HepG2 (cell line): ENCODE measurements around the gene TYROBP. TPM values are rescaled to one million over a fixed set of nuclear protein-coding genes. Genes with fewer than 3 reads are reported as not detected.

ENCODE experiments used
- ATAC-seq: fragments of 200-7000 bp; cut with Tn5 transposase; 3 replicates; pipeline ENCODE4 v1.9.1; 2020; ENCODE audit warnings: mild to moderate bottlenecking, moderate library complexity
- BruUV-seq: library from RNA; stranded (reverse); fragments of 400-500 nt; replicated peaks from 2 replicates; lab custom pipeline; 2021; lab: Mats Ljungman, UMichigan
- CTCF ChIA-PET: fragments of 300-600 bp; formaldehyde crosslinking; extraction: SDS; loops from one replicate; lab custom pipeline; 2021; ENCODE audit warnings: low total read pairs, inconsistent platforms, low intra/inter-chr PET ratio; lab: Yijun Ruan, JAX
- POLR2A ChIA-PET: fragments of 350-600 bp; sonication (Branson Sonifier 250); formaldehyde crosslinking; loops from one replicate; lab custom pipeline; 2020; ENCODE audit warnings: antibody characterized with exemption, inconsistent platforms; lab: Yijun Ruan, JAX
- DNase-seq: peaks from one replicate; pipeline ENCODE4 v3.0.0-alpha.2; 2015; ENCODE audit warnings: low spot score
- FAIRE-seq: peaks from 3 replicates; lab custom pipeline; 2011; peaks lifted over from hg19 to GRCh38; lab: Jason Lieb, UNC
- H2AFZ ChIP-seq: one replicate; pipeline ENCODE4 v1.6.1; 2011; ENCODE audit warnings: low read length, inconsistent platforms
- H3K27ac ChIP-seq: fragments of 300-600 bp; 3 replicates; pipeline ENCODE4 v1.8.0; 2011; ENCODE audit warnings: mixed run types, mild to moderate bottlenecking, mixed read lengths, low read length, inconsistent platforms; ENCODE audit not compliant: insufficient read depth; ENCODE audit errors: extremely low read length
- H3K27me3 ChIP-seq, 2 experiments: fragments of 200-600 bp in 1 of 2; 2 replicates in 1 of 2; 3 replicates in 1 of 2; pipeline versions ENCODE4 v1.6.0 to v1.8.0; 2011; ENCODE audit warnings: low read length in 2 of 2, mild to moderate bottlenecking in 2 of 2, moderate library complexity in 2 of 2, inconsistent platforms in 1 of 2; ENCODE audit not compliant: insufficient read depth in 2 of 2, control insufficient read depth in 1 of 2
- H3K36me3 ChIP-seq, 2 experiments: fragments of 200-600 bp in 1 of 2; replicated peaks in 1 of 2; 2 replicates in 1 of 2; 3 replicates in 1 of 2; pipeline versions ENCODE4 v1.5.1 to v1.8.0; 2011; ENCODE audit warnings: low read length in 2 of 2, inconsistent platforms in 1 of 2; ENCODE audit not compliant: insufficient read depth in 2 of 2, control insufficient read depth in 1 of 2
- H3K4me1 ChIP-seq: 2 replicates; pipeline ENCODE4 v1.5.1; 2012; ENCODE audit warnings: low read length, inconsistent platforms; ENCODE audit not compliant: insufficient read depth
- H3K4me2 ChIP-seq: 2 replicates; pipeline ENCODE4 v1.6.0; 2011; ENCODE audit warnings: low read depth, low read length, inconsistent platforms
- H3K4me3 ChIP-seq, 3 experiments: fragments of 200-600 bp in 1 of 3; sonication (generic), shearing (Covaris generic) in 1 of 3; replicated peaks in 1 of 3; 2 replicates each; pipeline ENCODE4 v1.5.1; 2011 to 2016; ENCODE audit warnings: low read length in 3 of 3, inconsistent platforms in 2 of 3, low read depth in 2 of 3, mild to moderate bottlenecking in 2 of 3, control low read depth in 1 of 3, mixed read lengths in 1 of 3; ENCODE audit not compliant: insufficient read depth in 1 of 3
- H3K79me2 ChIP-seq: one replicate; pipeline ENCODE4 v1.6.1; 2011; ENCODE audit warnings: low read length, inconsistent platforms; ENCODE audit not compliant: insufficient read depth
- H3K9ac ChIP-seq: 2 replicates; pipeline ENCODE4 v1.6.0; 2011; ENCODE audit warnings: mild to moderate bottlenecking, low read depth, low read length, inconsistent platforms; ENCODE audit not compliant: insufficient read depth
- H3K9me3 ChIP-seq: 2 replicates; pipeline ENCODE4 v1.5.1; 2012; ENCODE audit warnings: mild to moderate bottlenecking, low read length
- H4K20me1 ChIP-seq: 2 replicates; pipeline ENCODE4 v1.6.0; 2011; ENCODE audit warnings: inconsistent platforms, mild to moderate bottlenecking, low read length, moderate library complexity; ENCODE audit not compliant: insufficient read depth
- TFDP2 ChIP-seq: sonication (generic); formaldehyde crosslinking; IDR thresholded peaks from 2 replicates; pipeline ENCODE4 v1.4.0; 2020; ENCODE audit warnings: missing genetic modification reagents
- ZFP91 ChIP-seq: sonication (generic); formaldehyde crosslinking; IDR thresholded peaks from 2 replicates; pipeline ENCODE4 v1.9.0; 2022; ENCODE audit warnings: missing genetic modification reagents, mild to moderate bottlenecking, borderline replicate concordance
- WGBS: methylation state at CpG from one replicate; pipeline ENCODE4 v1.1.6; 2017; ENCODE audit warnings: low lambda C conversion rate; 5-methylcytosine and 5-hydroxymethylcytosine counted together
- in situ Hi-C: cut with HindIII; loops from 2 replicates; pipeline ENCODE4 v1.10.0; 2017; ENCODE audit warnings: low pct_unique_long_range_greater_than_20kb; ENCODE audit not compliant: extremely low pct_ligation_motif_present
- intact Hi-C: fragments of 100-400 bp; cut with micrococcal nuclease; formaldehyde crosslinking; loops from one replicate; pipeline ENCODE4 v1.10.0; 2022; ENCODE audit not compliant: unreplicated experiment
- polyA plus RNA-seq, 8 experiments: library from polyadenylated mRNA; depleted of rRNA in 3 of 8; stranded (reverse) in 7 of 8; unstranded in 1 of 8; fragments of >200 nt; fragmentation: Illumina TruSeq in 4 of 8; extraction: Trizol in 4 of 8; gene quantifications; 2 replicates each; pipeline versions ENCODE4 v1.2.1 to v1.2.3, GENCODE V29; 2011 to 2016; ENCODE audit warnings: low read depth in 4 of 8, missing spikeins in 1 of 8, mixed read lengths in 1 of 8; ENCODE audit not compliant: insufficient read depth in 1 of 8
- total RNA-seq, 5 experiments: library from RNA; depleted of rRNA; stranded (reverse); fragments of >200 nt; fragmentation: Illumina TruSeq; extraction: Trizol; gene quantifications; 2 replicates each; pipeline ENCODE4 v1.2.3, GENCODE V29; 2016; ENCODE audit warnings: low read depth in 1 of 5

Gene TYROBP
- total and polyA plus RNA-seq, 2 of the 13 experiments (the other 11 are each of a cell fraction or from before 2014, with no cell fraction given) = not detected

- H4K20me1 ChIP-seq = no peaks in the 10 kb centered on the region
- peaks cover 33% of the 10 kb centered on the region for H3K4me1 ChIP-seq
- TF ChIP-seq ZFP91 (CRISPR knock-in tag) (peak; percentile 5; the same call in 1 of the 2 replicates), TFDP2 (CRISPR knock-in tag) (no peak)
- H3K27ac ChIP-seq = no peak overlapping the region
- H3K4me3 ChIP-seq = peak overlapping the region; percentile 30 to 70 (median 50)
- H3K27me3 ChIP-seq = peaks cover 5 to 32% of the 10 kb centered on the region in 2 experiments
- H3K36me3 ChIP-seq = no peaks in the 10 kb centered on the region
- H3K79me2 ChIP-seq = no peaks in the 10 kb centered on the region
- intact Hi-C loops (loop anchor here (5.0 kb wide), 1 partner anchor 49 kb away; the partner anchor contains the start of gene PRODH2), in situ Hi-C loops (no loop called here)
- no peaks in the 10 kb centered on the region for H3K9me3 ChIP-seq
- CTCF ChIA-PET = no interaction called here
- FAIRE-seq (no peak), ATAC-seq (no peak), DNase-seq (no peak)
- H3K4me2 ChIP-seq = peak overlapping the region; percentile 92
- H3K9ac ChIP-seq = peak overlapping the region; percentile 18; the same call in 1 of the 2 replicates
- 1% methylated on average over 12 of the region's 19 CpGs for WGBS
- TSS peak; percentile 81 for BruUV-seq
- POLR2A ChIA-PET = interaction anchor here (0.7 to 1.1 kb wide), 4 partner anchors 16 to 114 kb away, joined by 3 to 4 read pairs (median 3); partner anchors contain the start of genes LIN37 and PRODH2
- H2AFZ ChIP-seq = no peak overlapping the region
Observed at GRCh38 chr19:35861640-35862160, 46.4 kb downstream of the TYROBP start.
